GM19397 (cell line): ENCODE measurements around the gene RAB32.

Source experiments
- ATAC-seq: cut with Tn5 transposase; IDR thresholded peaks from one replicate; pipeline ENCODE4 v1.9.1; 2021; ENCODE audit warnings: mild to moderate bottlenecking, moderate library complexity; ENCODE audit not compliant: unreplicated experiment

Gene RAB32

DNA sequence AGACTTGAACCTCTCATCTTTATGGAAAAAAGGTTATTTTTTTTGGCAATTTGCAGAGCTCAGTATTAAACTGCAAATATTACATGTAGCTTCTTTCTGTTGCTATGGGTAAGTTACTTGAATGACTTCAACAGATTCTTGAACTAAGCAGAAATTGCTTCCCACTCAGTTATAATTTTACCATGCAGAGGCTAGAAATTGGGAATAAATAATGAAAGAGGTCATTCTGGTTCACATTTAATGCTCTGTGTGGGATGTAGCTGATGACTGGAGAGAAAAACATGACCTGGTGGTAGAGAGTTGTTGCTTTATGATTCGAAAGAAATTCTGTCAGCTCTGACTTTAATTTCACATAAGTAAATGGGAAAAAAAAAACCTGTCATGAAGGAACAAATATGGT lies 38.3 kb downstream of the RAB32 start:
- no peak for ATAC-seq

DNA sequence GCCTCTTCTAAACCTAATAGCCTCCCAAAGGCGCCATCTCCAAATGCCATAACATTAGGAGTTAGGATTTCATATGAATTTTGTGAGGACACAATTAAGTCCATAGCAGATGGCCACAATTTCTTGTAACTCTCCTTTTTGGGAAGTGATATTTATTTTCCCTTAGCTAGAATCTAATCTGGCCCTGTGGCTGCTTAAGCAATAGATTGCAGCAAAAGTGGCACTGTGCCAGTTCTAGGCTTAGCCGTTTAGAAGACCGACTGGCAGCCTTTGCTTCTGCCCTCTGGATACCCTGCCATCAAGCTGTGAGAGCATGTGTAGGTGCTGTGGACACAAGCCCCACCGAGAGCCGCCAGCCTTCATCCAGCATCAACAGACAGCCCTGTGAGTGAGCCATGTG lies 39.2 kb downstream of the RAB32 start:
- ATAC-seq: no peak

DNA sequence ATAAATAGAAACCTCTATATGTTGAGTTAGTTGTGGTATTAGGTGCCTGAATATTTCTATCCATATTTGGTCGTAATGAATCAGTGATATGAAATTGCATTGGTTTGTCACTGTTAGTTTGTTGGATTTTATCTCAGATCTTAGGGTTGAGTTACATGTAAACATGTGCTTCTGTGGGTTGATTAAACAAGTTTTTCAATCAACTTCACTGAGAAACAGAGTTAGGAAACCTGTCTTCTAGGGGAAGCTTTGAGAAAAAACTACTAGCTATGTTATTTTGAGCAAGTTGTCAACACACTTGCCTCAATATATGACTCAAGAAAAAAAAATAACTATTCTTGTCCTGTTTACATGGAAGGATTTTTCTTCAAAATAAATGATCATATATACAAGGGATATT lies 40.3 kb downstream of the RAB32 start:
- no peak for ATAC-seq

DNA sequence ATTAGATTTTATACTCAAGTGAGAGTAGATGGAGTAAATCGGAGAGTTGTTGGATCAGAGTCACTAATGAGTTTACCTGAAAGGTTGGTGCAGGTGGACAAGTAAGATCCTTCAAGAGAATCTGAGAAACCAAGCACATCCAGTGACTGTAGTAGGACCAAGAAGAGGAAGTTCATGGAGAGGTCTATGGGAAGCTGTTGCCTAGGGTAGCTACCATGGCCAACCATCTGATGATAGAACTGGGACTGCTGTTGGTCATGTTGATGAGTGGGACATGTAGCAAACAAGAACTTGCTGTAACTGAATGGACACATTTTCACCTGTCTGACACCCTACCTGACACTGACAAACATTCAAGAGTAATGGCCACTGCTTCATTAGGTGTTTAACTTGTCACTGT lies 43.8 kb downstream of the RAB32 start:
- ATAC-seq: no peak

DNA sequence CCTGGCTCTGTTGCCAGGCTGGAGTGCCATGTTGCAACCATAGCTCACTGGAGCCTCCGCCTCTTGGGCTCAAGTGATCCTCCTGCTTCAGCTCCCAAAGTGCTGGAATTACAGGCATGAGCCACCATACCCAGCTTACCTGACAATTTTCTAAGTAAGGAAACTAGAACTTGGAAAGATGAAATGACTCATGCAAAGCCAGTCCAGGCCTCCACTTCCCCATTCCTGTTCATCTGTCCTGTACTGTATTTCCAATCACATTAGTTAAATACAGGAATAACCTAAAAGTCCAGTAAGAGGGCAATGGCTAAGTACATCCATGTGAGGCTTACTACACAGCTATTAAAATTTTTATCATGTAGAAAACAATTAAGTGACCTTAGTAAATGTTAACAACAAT lies 46.9 kb downstream of the RAB32 start:
- no peak for ATAC-seq

DNA sequence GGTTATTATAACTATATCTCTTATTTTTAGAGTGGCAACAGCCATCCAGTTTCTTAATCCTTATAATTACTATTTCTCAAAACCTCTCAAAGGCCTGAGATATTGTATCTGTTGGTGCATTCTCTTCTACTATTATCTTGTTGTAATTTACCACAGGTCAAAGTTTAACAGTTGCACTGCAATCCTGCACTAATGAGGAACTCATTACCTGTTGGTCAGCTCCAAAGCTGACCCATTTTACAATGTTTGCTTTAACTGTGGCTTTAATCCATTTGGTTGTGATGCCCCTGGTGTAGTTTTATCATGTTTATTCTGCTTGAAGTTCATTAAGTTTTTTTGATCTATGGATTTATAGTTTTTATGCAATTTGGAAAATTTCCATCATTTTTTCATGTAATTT lies 48.8 kb downstream of the RAB32 start:
- no peak for ATAC-seq

DNA sequence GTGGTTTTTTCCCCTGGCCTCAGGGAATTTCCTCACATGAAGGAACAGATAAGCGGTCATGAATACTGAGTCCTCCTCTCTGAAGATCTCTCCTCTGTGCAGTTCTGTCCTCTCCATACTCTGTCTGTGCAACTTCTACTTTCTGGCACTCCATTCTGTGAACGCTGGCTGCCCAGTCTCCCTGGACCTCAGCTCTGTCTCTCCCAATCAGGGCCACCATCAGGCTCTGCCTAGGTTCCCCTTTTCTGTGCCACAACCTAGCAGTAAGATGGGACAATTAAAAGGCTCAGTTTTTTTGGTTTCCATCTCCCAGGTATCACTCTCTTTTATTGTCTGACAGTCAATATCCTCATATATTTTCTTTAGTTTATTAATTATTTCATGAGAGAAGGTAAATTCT lies 50.4 kb downstream of the RAB32 start:
- no peak for ATAC-seq

DNA sequence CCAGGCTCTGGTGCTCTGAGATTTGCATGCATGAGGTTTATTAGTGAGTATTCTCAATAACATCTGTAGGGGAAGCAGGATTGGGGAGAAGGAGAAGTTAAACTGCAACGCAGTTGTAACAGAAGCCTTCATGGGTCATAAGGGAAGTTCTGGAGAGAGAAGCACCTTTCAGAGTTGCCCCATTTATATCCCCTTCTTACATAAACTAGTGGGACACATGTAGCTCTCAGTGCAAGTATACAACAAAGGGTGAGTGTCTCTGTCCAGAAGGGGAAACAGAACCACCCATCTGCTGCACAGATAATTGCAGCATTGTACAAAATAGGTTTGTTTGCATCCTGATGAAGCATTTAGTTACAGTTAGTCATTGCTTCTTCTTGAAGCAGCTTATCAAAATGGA lies 50.9 kb downstream of the RAB32 start:
- ATAC-seq: no peak

DNA sequence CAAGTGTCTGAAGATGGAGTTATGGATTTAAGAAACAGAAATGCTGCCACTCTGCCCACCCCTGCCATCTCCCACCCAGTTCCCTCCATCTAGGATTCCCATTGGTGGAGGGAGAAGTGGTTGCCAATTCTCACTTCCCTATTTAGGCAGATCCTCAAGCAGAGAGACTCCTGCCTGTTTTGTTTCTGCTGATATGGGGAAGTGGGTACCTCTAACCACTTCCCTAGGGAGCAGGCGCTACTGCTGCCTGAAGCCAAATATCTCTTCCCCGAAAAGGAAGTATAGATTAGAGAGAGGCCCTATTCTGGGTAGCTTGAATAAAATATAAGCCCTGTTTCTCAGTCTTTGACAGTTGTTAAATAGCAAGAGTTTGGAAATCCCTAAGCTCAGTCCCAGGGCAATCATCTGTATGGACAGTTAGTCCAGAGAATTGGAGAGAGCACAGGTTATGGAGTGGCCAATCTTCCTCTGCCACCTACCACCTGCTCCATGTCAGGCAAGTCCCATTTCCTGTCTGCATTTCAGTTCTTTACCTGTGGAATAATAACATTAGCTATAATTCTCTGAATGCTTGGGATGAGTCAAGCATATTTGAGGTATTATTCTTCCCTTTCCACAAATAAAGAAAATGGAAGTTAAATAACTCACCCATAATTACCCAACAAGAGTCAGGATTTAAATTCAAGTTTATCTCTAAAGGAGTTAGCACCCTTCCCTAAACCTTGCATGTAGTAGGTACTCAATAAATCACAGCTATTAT lies 52.5 kb downstream of the RAB32 start:
- ATAC-seq: no peak

DNA sequence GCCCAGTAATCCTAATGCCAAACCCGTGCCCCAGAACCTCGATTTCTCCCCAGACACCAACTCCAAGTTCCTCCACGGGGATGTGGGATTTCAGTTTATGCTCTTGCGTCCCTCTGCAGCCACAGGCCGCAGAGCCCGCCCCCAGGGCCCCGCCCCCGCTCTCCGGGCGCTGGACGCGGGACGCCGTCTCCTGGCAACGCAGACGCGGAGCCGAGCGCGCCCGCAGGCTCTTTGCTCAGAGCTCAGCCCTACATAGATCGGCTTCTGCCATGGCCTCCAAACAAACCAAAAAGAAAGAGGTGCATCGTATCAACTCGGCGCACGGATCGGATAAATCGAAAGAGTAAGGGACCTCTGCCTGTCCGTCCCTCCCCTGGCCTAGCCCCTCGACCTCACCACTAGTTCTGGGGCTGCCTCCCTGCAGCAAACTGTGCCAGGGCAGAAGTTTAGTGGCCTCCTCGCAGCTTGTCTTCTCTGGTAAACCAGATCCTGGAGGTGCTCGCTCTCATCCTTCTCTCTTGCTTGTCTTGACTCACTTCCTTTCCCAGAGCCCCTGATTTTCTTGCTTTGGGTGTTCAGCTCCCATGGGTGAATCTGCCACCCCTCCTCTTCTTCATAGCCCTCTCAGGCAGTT lies 55.3 kb downstream of the RAB32 start, which contains the start of gene ADGB:
Gene ADGB (plus strand): TSS at position 201 of the 634 bp plus-strand sequence. CDS start 69 bp downstream, at position 270.
- ATAC-seq: no peak

DNA sequence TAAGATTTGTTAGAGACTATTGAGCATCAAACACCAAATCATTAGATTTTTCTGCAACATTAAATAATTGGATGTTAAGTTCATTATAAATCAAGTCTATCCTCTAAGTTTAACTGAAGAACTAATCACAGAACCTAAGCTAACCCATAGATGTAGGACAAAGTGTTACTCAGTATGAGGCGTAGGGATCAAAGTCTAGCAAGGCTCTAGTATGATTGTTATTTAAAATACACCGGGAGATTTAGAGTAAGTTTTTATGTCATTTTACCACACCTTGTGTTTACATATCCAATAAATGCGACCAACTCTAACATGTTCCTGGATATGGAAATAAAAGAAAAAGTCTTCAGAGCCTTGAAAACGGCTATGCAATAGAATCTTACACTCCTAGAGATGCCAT lies 57.7 kb downstream of the RAB32 start:
- ATAC-seq: no peak

DNA sequence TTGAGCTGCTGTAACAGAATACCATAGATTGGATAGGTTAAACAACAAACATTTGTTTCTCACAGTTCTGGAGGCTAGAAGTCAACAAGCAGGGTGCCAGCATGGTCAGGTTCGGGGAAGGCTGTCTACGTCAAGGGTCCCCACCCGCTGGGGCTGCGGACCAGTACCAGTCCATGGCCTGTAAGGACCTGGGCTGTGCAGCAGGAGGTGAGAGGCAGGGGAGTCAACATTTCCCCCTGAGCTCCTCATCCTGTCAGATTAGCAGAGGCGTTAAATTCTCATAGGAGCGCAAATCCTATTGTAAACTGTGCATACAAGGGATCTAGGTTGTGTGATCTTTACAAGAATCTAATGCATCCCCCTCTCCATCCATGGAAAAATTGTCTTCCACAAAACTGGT lies 58.9 kb downstream of the RAB32 start:
- ATAC-seq: no peak
